ENCODE measurements around the gene TRAPPC11. TPM values are rescaled to one million over a fixed set of nuclear protein-coding genes. Genes with fewer than 3 reads are reported as not detected.

Gene TRAPPC11
- total and polyA plus RNA-seq, 2 of the 13 experiments (the other 11 are each of a cell fraction or from before 2014, with no cell fraction given) = 18.0 to 23.2 TPM

DNA sequence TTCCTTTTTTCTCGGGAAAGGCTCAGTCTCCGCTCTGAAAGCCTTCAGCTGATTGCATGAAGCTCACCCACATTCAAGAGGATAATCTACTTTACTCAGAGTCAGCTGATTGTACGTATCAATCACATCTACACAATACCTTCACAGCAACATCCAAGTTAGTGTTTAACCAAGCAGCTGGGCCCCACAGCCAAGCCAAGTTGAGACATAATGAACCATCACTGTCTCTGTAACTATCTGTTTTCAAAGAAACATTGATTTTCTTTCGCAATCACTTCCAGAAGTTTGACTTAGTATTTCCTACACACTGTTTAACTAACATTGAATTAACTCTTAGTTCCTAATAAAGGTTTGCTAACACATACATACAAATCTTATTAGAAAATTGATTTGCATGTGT, 40.4 kb upstream of the TRAPPC11 start (continued):
- TF ChIP-seq NFE2L2 (IDR thresholded peaks at IDR 0.05; ENCODE audit: low read length) (no peak), REL (CRISPR knock-in tag; conservative IDR thresholded peaks at IDR 0.05) (no peak), HCFC1 (IDR thresholded peaks at IDR 0.05; ENCODE audit: low read depth, low read length) (no peak), HNRNPLL (IDR thresholded peaks at IDR 0.05; ENCODE audit: low read depth, low read length, poor library complexity, severe bottlenecking) (no peak), ZFX (CRISPR knock-in tag; IDR thresholded peaks at IDR 0.05; ENCODE audit: low read depth) (peak; percentile 44), ZNF629 (CRISPR knock-in tag; conservative IDR thresholded peaks at IDR 0.05) (no peak), MTA3 (CRISPR knock-in tag; IDR thresholded peaks at IDR 0.05) (no peak), ATAD3A (CRISPR knock-in tag; IDR thresholded peaks at IDR 0.05) (no peak), ZNF367 (CRISPR knock-in tag; IDR thresholded peaks at IDR 0.05; ENCODE audit: borderline replicate concordance) (no peak), ZMYM3 (CRISPR knock-in tag; IDR thresholded peaks at IDR 0.05) (peak; percentile 49; the same call in 1 of the 2 replicates), NR2F1 (CRISPR knock-in tag; IDR thresholded peaks at IDR 0.05) (no peak), ZKSCAN1 (IDR thresholded peaks at IDR 0.05; ENCODE audit: low read length) (no peak), HMG20B (CRISPR knock-in tag; conservative IDR thresholded peaks at IDR 0.05) (peak; percentile 73; the same call in 1 of the 2 replicates), AGO2 (optimal IDR thresholded peaks at IDR 0.05; ENCODE audit: low read depth, low read length) (no peak), ZNF782 (CRISPR knock-in tag; IDR thresholded peaks at IDR 0.05; ENCODE audit: borderline replicate concordance) (no peak), ZMYM4 (CRISPR knock-in tag; IDR thresholded peaks at IDR 0.05) (no peak), ZNF136 (CRISPR knock-in tag; IDR thresholded peaks at IDR 0.05; ENCODE audit: low read depth) (no peak), ZNF138 (CRISPR knock-in tag; IDR thresholded peaks at IDR 0.05; ENCODE audit: low read depth) (no peak), SRY (CRISPR knock-in tag; IDR thresholded peaks at IDR 0.05) (no peak), SATB2 (CRISPR knock-in tag; IDR thresholded peaks at IDR 0.05) (no peak), ZNF317 (CRISPR knock-in tag; IDR thresholded peaks at IDR 0.05) (no peak)
- TF ChIP-seq, protein P1, sequence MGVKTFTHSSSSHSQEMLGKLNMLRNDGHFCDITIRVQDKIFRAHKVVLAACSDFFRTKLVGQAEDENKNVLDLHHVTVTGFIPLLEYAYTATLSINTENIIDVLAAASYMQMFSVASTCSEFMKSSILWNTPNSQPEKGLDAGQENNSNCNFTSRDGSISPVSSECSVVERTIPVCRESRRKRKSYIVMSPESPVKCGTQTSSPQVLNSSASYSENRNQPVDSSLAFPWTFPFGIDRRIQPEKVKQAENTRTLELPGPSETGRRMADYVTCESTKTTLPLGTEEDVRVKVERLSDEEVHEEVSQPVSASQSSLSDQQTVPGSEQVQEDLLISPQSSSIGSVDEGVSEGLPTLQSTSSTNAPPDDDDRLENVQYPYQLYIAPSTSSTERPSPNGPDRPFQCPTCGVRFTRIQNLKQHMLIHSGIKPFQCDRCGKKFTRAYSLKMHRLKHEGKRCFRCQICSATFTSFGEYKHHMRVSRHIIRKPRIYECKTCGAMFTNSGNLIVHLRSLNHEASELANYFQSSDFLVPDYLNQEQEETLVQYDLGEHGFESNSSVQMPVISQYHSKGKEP (CRISPR knock-in tag; IDR thresholded peaks at IDR 0.05) = no peak
- TF ChIP-seq, protein P2, sequence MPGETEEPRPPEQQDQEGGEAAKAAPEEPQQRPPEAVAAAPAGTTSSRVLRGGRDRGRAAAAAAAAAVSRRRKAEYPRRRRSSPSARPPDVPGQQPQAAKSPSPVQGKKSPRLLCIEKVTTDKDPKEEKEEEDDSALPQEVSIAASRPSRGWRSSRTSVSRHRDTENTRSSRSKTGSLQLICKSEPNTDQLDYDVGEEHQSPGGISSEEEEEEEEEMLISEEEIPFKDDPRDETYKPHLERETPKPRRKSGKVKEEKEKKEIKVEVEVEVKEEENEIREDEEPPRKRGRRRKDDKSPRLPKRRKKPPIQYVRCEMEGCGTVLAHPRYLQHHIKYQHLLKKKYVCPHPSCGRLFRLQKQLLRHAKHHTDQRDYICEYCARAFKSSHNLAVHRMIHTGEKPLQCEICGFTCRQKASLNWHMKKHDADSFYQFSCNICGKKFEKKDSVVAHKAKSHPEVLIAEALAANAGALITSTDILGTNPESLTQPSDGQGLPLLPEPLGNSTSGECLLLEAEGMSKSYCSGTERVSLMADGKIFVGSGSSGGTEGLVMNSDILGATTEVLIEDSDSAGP (CRISPR knock-in tag; IDR thresholded peaks at IDR 0.05; ENCODE audit: borderline replicate concordance) = peak; percentile 2; the same call in 1 of the 2 replicates
- TF ChIP-seq, protein P3, sequence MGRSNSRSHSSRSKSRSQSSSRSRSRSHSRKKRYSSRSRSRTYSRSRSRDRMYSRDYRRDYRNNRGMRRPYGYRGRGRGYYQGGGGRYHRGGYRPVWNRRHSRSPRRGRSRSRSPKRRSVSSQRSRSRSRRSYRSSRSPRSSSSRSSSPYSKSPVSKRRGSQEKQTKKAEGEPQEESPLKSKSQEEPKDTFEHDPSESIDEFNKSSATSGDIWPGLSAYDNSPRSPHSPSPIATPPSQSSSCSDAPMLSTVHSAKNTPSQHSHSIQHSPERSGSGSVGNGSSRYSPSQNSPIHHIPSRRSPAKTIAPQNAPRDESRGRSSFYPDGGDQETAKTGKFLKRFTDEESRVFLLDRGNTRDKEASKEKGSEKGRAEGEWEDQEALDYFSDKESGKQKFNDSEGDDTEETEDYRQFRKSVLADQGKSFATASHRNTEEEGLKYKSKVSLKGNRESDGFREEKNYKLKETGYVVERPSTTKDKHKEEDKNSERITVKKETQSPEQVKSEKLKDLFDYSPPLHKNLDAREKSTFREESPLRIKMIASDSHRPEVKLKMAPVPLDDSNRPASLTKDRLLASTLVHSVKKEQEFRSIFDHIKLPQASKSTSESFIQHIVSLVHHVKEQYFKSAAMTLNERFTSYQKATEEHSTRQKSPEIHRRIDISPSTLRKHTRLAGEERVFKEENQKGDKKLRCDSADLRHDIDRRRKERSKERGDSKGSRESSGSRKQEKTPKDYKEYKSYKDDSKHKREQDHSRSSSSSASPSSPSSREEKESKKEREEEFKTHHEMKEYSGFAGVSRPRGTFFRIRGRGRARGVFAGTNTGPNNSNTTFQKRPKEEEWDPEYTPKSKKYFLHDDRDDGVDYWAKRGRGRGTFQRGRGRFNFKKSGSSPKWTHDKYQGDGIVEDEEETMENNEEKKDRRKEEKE (IDR thresholded peaks at IDR 0.05) = no peak
- TF ChIP-seq, protein P4, sequence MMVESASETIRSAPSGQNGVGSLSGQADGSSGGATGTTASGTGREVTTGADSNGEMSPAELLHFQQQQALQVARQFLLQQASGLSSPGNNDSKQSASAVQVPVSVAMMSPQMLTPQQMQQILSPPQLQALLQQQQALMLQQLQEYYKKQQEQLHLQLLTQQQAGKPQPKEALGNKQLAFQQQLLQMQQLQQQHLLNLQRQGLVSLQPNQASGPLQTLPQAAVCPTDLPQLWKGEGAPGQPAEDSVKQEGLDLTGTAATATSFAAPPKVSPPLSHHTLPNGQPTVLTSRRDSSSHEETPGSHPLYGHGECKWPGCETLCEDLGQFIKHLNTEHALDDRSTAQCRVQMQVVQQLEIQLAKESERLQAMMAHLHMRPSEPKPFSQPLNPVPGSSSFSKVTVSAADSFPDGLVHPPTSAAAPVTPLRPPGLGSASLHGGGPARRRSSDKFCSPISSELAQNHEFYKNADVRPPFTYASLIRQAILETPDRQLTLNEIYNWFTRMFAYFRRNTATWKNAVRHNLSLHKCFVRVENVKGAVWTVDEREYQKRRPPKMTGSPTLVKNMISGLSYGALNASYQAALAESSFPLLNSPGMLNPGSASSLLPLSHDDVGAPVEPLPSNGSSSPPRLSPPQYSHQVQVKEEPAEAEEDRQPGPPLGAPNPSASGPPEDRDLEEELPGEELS (CRISPR knock-in tag; IDR thresholded peaks at IDR 0.05) = peak; percentile 96
